ENCODE measurements around the gene TOP3A. TPM values are rescaled to one million over a fixed set of nuclear protein-coding genes. Genes with fewer than 3 reads are reported as not detected.

TOP3A gene
- total and polyA plus RNA-seq, 2 of the 13 experiments (the other 11 are each of a cell fraction or from before 2014, with no cell fraction given) = 16.9 to 36.8 TPM

DNA sequence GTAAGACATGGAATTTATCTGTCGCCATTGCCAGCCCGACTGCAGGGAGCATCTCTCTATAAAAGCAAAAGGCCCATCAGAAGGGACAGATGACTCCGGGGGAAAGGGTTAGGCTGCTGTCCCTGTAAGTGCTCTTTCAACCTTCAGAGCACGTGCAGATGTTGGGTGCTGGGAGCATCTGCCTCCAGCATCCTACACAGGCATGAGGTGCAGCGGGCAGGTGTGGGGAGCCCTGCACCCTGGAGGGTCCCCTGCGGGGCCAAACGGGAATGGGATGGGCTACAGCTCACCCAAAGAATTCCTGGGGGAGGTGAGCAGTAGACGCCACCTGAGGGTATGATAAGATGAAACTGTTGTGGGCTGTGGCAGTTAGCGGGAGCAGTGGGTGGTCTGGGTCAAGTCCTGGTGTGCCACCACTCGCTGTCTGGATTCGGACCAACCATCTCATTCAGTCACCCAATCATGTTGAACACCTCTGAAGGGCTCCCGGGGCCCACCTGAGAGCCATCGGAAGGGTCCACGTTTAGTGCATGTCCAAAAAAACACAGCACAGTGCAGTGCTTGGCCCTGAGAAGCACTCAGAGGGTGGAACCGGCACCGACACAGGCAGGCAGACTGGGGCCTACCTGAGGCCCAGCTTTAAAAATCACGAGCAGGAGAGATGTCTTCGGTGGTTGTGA, 4.1 kb upstream of the TOP3A start:
- H3K4me1 ChIP-seq (ENCODE audit: insufficient read depth, low read length) = peaks cover 53% of the 10 kb centered on the region
- POLR2A ChIA-PET = no interaction called here
- H2AFZ ChIP-seq (ENCODE audit: low read length) = no peak overlapping the region
- H4K20me1 ChIP-seq (ENCODE audit: insufficient read depth, low read length) = peaks cover 18% of the 10 kb centered on the region
- H3K4me2 ChIP-seq (ENCODE audit: low read depth, low read length) = peak overlapping the region; percentile 49
- TF ChIP-seq ZNF75D (CRISPR knock-in tag; IDR thresholded peaks at IDR 0.05; ENCODE audit: borderline replicate concordance) = no peak
- TF ChIP-seq, protein P1, sequence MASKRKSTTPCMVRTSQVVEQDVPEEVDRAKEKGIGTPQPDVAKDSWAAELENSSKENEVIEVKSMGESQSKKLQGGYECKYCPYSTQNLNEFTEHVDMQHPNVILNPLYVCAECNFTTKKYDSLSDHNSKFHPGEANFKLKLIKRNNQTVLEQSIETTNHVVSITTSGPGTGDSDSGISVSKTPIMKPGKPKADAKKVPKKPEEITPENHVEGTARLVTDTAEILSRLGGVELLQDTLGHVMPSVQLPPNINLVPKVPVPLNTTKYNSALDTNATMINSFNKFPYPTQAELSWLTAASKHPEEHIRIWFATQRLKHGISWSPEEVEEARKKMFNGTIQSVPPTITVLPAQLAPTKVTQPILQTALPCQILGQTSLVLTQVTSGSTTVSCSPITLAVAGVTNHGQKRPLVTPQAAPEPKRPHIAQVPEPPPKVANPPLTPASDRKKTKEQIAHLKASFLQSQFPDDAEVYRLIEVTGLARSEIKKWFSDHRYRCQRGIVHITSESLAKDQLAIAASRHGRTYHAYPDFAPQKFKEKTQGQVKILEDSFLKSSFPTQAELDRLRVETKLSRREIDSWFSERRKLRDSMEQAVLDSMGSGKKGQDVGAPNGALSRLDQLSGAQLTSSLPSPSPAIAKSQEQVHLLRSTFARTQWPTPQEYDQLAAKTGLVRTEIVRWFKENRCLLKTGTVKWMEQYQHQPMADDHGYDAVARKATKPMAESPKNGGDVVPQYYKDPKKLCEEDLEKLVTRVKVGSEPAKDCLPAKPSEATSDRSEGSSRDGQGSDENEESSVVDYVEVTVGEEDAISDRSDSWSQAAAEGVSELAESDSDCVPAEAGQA (IDR thresholded peaks at IDR 0.05; ENCODE audit: low read depth) = no peak
- TF ChIP-seq, protein P1 (CRISPR knock-in tag; IDR thresholded peaks at IDR 0.05; ENCODE audit: borderline replicate concordance) = no peak
- TF ChIP-seq, protein P2, sequence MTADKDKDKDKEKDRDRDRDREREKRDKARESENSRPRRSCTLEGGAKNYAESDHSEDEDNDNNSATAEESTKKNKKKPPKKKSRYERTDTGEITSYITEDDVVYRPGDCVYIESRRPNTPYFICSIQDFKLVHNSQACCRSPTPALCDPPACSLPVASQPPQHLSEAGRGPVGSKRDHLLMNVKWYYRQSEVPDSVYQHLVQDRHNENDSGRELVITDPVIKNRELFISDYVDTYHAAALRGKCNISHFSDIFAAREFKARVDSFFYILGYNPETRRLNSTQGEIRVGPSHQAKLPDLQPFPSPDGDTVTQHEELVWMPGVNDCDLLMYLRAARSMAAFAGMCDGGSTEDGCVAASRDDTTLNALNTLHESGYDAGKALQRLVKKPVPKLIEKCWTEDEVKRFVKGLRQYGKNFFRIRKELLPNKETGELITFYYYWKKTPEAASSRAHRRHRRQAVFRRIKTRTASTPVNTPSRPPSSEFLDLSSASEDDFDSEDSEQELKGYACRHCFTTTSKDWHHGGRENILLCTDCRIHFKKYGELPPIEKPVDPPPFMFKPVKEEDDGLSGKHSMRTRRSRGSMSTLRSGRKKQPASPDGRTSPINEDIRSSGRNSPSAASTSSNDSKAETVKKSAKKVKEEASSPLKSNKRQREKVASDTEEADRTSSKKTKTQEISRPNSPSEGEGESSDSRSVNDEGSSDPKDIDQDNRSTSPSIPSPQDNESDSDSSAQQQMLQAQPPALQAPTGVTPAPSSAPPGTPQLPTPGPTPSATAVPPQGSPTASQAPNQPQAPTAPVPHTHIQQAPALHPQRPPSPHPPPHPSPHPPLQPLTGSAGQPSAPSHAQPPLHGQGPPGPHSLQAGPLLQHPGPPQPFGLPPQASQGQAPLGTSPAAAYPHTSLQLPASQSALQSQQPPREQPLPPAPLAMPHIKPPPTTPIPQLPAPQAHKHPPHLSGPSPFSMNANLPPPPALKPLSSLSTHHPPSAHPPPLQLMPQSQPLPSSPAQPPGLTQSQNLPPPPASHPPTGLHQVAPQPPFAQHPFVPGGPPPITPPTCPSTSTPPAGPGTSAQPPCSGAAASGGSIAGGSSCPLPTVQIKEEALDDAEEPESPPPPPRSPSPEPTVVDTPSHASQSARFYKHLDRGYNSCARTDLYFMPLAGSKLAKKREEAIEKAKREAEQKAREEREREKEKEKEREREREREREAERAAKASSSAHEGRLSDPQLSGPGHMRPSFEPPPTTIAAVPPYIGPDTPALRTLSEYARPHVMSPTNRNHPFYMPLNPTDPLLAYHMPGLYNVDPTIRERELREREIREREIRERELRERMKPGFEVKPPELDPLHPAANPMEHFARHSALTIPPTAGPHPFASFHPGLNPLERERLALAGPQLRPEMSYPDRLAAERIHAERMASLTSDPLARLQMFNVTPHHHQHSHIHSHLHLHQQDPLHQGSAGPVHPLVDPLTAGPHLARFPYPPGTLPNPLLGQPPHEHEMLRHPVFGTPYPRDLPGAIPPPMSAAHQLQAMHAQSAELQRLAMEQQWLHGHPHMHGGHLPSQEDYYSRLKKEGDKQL (CRISPR knock-in tag; IDR thresholded peaks at IDR 0.05; ENCODE audit: low read depth) = no peak
- no peak for TF ChIP-seq ZNF577 (CRISPR knock-in tag; IDR thresholded peaks at IDR 0.05; ENCODE audit: borderline replicate concordance, low read depth)
- no peak for TF ChIP-seq RXRA (CRISPR knock-in tag; IDR thresholded peaks at IDR 0.05)
- no peak for TF ChIP-seq ZFY (CRISPR knock-in tag; IDR thresholded peaks at IDR 0.05)
- no peak for FAIRE-seq
- H3K9me3 ChIP-seq (ENCODE audit: low read length) = no peaks in the 10 kb centered on the region
- H3K79me2 ChIP-seq (ENCODE audit: insufficient read depth, low read length) = peaks cover 62% of the 10 kb centered on the region
- BruUV-seq (replicated peaks) = no TSS peak
- H3K4me3 ChIP-seq (replicated peaks in 1 of 3; ENCODE audit: insufficient read depth in 1 of 3, low read depth in 2 of 3, low read length in 3 of 3) = peak overlapping the region in 1 of 3 experiments; percentile 28; a peak in 1 of 6 replicates
- intact Hi-C loops (cut with micrococcal nuclease; ENCODE audit: unreplicated experiment) (loop anchor here (5.0 to 10.0 kb wide), 2 partner anchors 46 to 62 kb away; partner anchors contain the start of genes FLII and SHMT1), in situ Hi-C loops (cut with HindIII; ENCODE audit: extremely low pct_ligation_motif_present, low pct_unique_long_range_greater_than_20kb) (no loop called here)
- H3K36me3 ChIP-seq (replicated peaks in 1 of 2; ENCODE audit: control insufficient read depth in 1 of 2, insufficient read depth in 2 of 2, low read length in 2 of 2) = peaks cover 15 to 21% of the 10 kb centered on the region in 2 experiments; a peak in 4 of 5 replicates
- CTCF ChIA-PET (ENCODE audit: low intra/inter-chr PET ratio, low total read pairs) = interaction anchor here (1.2 kb wide), 1 partner anchor 71 kb away, joined by 3 read pairs; no protein-coding TSS in a partner anchor
- H3K9ac ChIP-seq (ENCODE audit: insufficient read depth, low read depth, low read length) = no peak overlapping the region; the same call in 1 of the 2 replicates
- H3K27ac ChIP-seq (ENCODE audit: extremely low read length, insufficient read depth, low read length) = no peak overlapping the region
- DNase-seq (ENCODE audit: low spot score) = no peak
- H3K27me3 ChIP-seq (ENCODE audit: control insufficient read depth in 1 of 2, insufficient read depth in 2 of 2, low read length in 2 of 2) = no peaks in the 10 kb centered on the region; a peak in 1 of 5 replicates
- 90% methylated on average over 10 of the region's 18 CpGs for WGBS (ENCODE audit: low lambda C conversion rate)
- no peak for ATAC-seq

All from HepG2 (cell line).